Neutrophil (primary cell): ENCODE results near the gene DNAH9.

Experiments used
- H3K27ac ChIP-seq: fragments of 200-600 bp; sonication (generic); 2 replicates; pipeline ENCODE4 v1.5.1; 2016; ENCODE audit warnings: mild to moderate bottlenecking, moderate library complexity
- H3K27me3 ChIP-seq: fragments of 200-600 bp; sonication (generic); 2 replicates; pipeline ENCODE4 v1.6.0; 2016; ENCODE audit warnings: mild to moderate bottlenecking
- H3K36me3 ChIP-seq: fragments of 200-600 bp; sonication (generic); 2 replicates; pipeline ENCODE4 v1.5.1; 2017
- H3K4me1 ChIP-seq, 2 experiments: fragments of 200-600 bp in 1 of 2; sonication (generic) in 1 of 2; 1 replicate in 1 of 2; 2 replicates in 1 of 2; pipeline versions ENCODE4 v1.5.1 to v1.6.1; 2013 to 2016; ENCODE audit warnings: low read depth in 1 of 2, low read length in 1 of 2, mild to moderate bottlenecking in 1 of 2, moderate library complexity in 1 of 2; ENCODE audit not compliant: control insufficient read depth in 1 of 2, insufficient read depth in 1 of 2
- H3K4me3 ChIP-seq, 2 experiments: fragments of 200-600 bp in 1 of 2; sonication (generic) in 1 of 2; 1 replicate in 1 of 2; 2 replicates in 1 of 2; pipeline ENCODE4 v1.5.1; 2013 to 2016; ENCODE audit warnings: low read depth in 1 of 2, low read length in 1 of 2, mild to moderate bottlenecking in 1 of 2, moderate library complexity in 1 of 2
- H3K9me3 ChIP-seq: fragments of 200-600 bp; sonication (generic); 2 replicates; pipeline ENCODE4 v1.5.1; 2016
- TF ChIP-seq, protein P1 (sequence below): fragments of 200-600 bp; sonication (generic); IDR thresholded peaks from 2 replicates; pipeline ENCODE4 v1.5.1; 2016; ENCODE audit warnings: antibody characterized with exemption

Gene DNAH9

DNA sequence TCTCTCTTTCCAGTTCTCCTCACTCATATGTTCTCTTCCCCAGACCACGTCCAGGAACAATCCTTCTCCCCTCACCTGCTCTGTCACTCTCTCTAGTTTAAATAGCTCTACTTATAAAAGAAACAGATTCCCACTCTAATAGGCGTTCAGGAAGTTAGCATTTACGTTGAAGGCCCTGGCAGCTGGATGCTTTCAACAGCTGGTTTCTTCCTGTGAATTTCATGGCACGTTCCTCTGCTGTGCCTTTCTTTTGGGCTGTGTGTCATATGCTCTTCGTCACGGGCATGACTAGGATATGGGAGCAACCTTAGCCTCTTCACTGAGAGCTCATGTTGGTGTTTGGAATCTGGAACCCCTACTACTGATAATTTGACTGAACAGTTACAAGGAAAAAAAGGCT is 325.8 kb downstream of the DNAH9 start:
- Histone ChIP-seq H3K9me3 (no peaks in the 10 kb centered on the region), H3K27ac (no peak overlapping the region), H3K36me3 (no peaks in the 10 kb centered on the region), H3K27me3 (no peaks in the 10 kb centered on the region), H3K4me3 (no peak overlapping the region), H3K4me1 (no peaks in the 10 kb centered on the region)
- TF ChIP-seq, protein P1, sequence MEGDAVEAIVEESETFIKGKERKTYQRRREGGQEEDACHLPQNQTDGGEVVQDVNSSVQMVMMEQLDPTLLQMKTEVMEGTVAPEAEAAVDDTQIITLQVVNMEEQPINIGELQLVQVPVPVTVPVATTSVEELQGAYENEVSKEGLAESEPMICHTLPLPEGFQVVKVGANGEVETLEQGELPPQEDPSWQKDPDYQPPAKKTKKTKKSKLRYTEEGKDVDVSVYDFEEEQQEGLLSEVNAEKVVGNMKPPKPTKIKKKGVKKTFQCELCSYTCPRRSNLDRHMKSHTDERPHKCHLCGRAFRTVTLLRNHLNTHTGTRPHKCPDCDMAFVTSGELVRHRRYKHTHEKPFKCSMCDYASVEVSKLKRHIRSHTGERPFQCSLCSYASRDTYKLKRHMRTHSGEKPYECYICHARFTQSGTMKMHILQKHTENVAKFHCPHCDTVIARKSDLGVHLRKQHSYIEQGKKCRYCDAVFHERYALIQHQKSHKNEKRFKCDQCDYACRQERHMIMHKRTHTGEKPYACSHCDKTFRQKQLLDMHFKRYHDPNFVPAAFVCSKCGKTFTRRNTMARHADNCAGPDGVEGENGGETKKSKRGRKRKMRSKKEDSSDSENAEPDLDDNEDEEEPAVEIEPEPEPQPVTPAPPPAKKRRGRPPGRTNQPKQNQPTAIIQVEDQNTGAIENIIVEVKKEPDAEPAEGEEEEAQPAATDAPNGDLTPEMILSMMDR = no peak

- Histone ChIP-seq H3K4me1 (no peaks in the 10 kb centered on the region), H3K36me3 (no peaks in the 10 kb centered on the region), H3K4me3 (no peak overlapping the region), H3K27ac (no peak overlapping the region), H3K27me3 (no peaks in the 10 kb centered on the region), H3K9me3 (no peaks in the 10 kb centered on the region)
- TF ChIP-seq, protein P1 = no peak
These were observed 327.2 kb downstream of the DNAH9 start for GRCh38 chr17:11925262-11926021.

DNA sequence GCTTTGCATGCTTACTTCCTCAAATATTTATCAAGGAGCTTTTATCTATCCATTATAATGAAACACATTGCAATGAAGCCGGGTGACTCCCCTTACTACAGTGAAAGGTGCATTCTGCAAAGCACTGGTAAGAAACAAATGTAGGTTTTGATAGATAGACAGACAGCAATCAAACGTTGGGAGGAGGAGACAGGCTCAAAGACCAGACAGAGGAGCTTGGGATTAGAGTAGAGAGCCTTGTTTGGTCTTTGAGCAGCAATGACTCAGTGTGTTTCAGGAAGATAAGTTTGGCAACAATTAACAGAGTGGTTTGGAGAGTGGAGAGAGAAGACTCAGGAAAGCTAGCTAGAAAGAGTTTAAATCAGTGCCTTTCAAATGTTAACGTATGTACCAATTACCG is 330.2 kb downstream of the DNAH9 start:
- no peaks in the 10 kb centered on the region for H3K9me3 ChIP-seq
- H3K4me1 ChIP-seq = no peaks in the 10 kb centered on the region
- TF ChIP-seq, protein P1 = no peak
- no peak overlapping the region for H3K4me3 ChIP-seq
- H3K27me3 ChIP-seq = no peaks in the 10 kb centered on the region
- no peak overlapping the region for H3K27ac ChIP-seq
- no peaks in the 10 kb centered on the region for H3K36me3 ChIP-seq

GRCh38 chr17:11932337-11932898 is 334.1 kb downstream of the DNAH9 start:
- no peaks in the 10 kb centered on the region for H3K4me1 ChIP-seq
- no peaks in the 10 kb centered on the region for H3K27me3 ChIP-seq
- TF ChIP-seq, protein P1 = no peak
- H3K4me3 ChIP-seq = no peak overlapping the region
- no peaks in the 10 kb centered on the region for H3K9me3 ChIP-seq
- H3K27ac ChIP-seq = no peak overlapping the region
- no peaks in the 10 kb centered on the region for H3K36me3 ChIP-seq

GRCh38 chr17:11935734-11936406 is 337.6 kb downstream of the DNAH9 start:
- no peaks in the 10 kb centered on the region for H3K9me3 ChIP-seq
- H3K27me3 ChIP-seq = no peaks in the 10 kb centered on the region
- H3K36me3 ChIP-seq = no peaks in the 10 kb centered on the region
- TF ChIP-seq, protein P1 = no peak
- no peaks in the 10 kb centered on the region for H3K4me1 ChIP-seq
- H3K27ac ChIP-seq = no peak overlapping the region
- H3K4me3 ChIP-seq = no peak overlapping the region
